Islet of Langerhans (tissue), 1 donor: ENCODE results near the gene ADAMTS2.
"Not testable (repeated sequence)": the region's sequence is repeated elsewhere in the genome, so short reads cannot be mapped to it uniquely, and the experiment has no call there.

Experiments
- FAIRE-seq: peaks from one replicate; lab custom pipeline; 2011; peaks lifted over from hg19 to GRCh38; lab: Jason Lieb, UNC

The ADAMTS2 gene

GRCh38 chr5:179123491-179124272, 221.6 kb downstream of the ADAMTS2 start:
- FAIRE-seq, result no peak

GRCh38 chr5:179123109-179123426, 222.2 kb downstream of the ADAMTS2 start:
- no peak for FAIRE-seq

- FAIRE-seq, result no peak
These were observed 222.7 kb downstream of the ADAMTS2 start for GRCh38 chr5:179122411-179123108.

- no peak for FAIRE-seq
These were observed 223.6 kb downstream of the ADAMTS2 start for GRCh38 chr5:179121667-179122111.

GRCh38 chr5:179120951-179121666, 224.2 kb downstream of the ADAMTS2 start:
- FAIRE-seq, result no peak

GRCh38 chr5:179120421-179120861, 224.8 kb downstream of the ADAMTS2 start:
- no peak for FAIRE-seq

GRCh38 chr5:179119415-179120170, 225.7 kb downstream of the ADAMTS2 start:
- FAIRE-seq, result no peak

- FAIRE-seq, result no peak
These were observed 226.4 kb downstream of the ADAMTS2 start for GRCh38 chr5:179118756-179119414.

GRCh38 chr5:179118338-179118737, 226.9 kb downstream of the ADAMTS2 start:
- no peak for FAIRE-seq

GRCh38 chr5:179115845-179116524, 229.3 kb downstream of the ADAMTS2 start:
- no peak for FAIRE-seq

GRCh38 chr5:179115307-179115706, 230.0 kb downstream of the ADAMTS2 start:
- FAIRE-seq, result no peak

GRCh38 chr5:179114756-179115155, 230.5 kb downstream of the ADAMTS2 start:
- no peak for FAIRE-seq

GRCh38 chr5:179113945-179114641, 231.2 kb downstream of the ADAMTS2 start:
- FAIRE-seq, result no peak

- no peak for FAIRE-seq
These were observed 232.1 kb downstream of the ADAMTS2 start for GRCh38 chr5:179113143-179113530.

GRCh38 chr5:179112469-179113142, 232.7 kb downstream of the ADAMTS2 start:
- no peak for FAIRE-seq

GRCh38 chr5:179111267-179112207, 233.7 kb downstream of the ADAMTS2 start:
- FAIRE-seq, result no peak

GRCh38 chr5:179110528-179110927, 234.7 kb downstream of the ADAMTS2 start:
- no peak for FAIRE-seq

- not testable (repeated sequence) for FAIRE-seq
These were observed 244.0 kb downstream of the ADAMTS2 start for GRCh38 chr5:179101282-179101681.

GRCh38 chr5:179089502-179089901, 255.8 kb downstream of the ADAMTS2 start:
- FAIRE-seq, result no peak
